Heart left ventricle (tissue), 16 donors: ENCODE data around the gene HELB. TPM values are rescaled to one million over a fixed set of nuclear protein-coding genes. Genes with fewer than 3 reads are reported as not detected.

Source experiments
- ATAC-seq, 4 donors: fragments of 200-7000 bp; cut with Tn5 transposase; one replicate each; pipeline ENCODE4 v1.9.1; 2020 to 2022; ENCODE audit warnings: moderate library complexity in 4 of 4, mild to moderate bottlenecking in 3 of 4, moderate number of reproducible peaks in 1 of 4
- DNase-seq, 5 donors: peaks; one replicate each; pipeline ENCODE4 v3.0.0-alpha.2; 2020
- H3K27ac ChIP-seq, 12 donors: fragments of 200-600 bp; sonication (generic) in 4 of 12; one replicate each; pipeline versions ENCODE4 v1.5.0 to v1.8.0; 2016 to 2022; ENCODE audit warnings: mild to moderate bottlenecking in 2 of 12
- H3K27me3 ChIP-seq, 9 donors: fragments of 200-600 bp; sonication (generic) in 2 of 9; one replicate each; pipeline versions ENCODE4 v1.5.1 to v1.8.0; 2016 to 2022; ENCODE audit warnings: mild to moderate bottlenecking in 3 of 9
- H3K36me3 ChIP-seq, 9 donors: fragments of 200-600 bp; sonication (generic) in 2 of 9; one replicate each; pipeline versions ENCODE4 v1.5.0 to v1.8.0; 2018 to 2022; ENCODE audit warnings: mild to moderate bottlenecking in 2 of 9
- H3K4me1 ChIP-seq, 12 donors: fragments of 200-600 bp; sonication (generic) in 4 of 12; one replicate each; pipeline versions ENCODE4 v1.5.0 to v1.8.0; 2016 to 2022; ENCODE audit warnings: mild to moderate bottlenecking in 3 of 12
- H3K4me3 ChIP-seq, 12 donors: fragments of 200-600 bp; sonication (generic) in 4 of 12; one replicate each; pipeline versions ENCODE4 v1.5.0 to v1.8.0; 2017 to 2022; ENCODE audit warnings: mild to moderate bottlenecking in 9 of 12, moderate library complexity in 4 of 12
- H3K9me3 ChIP-seq, 12 donors: fragments of 200-600 bp; sonication (generic) in 4 of 12; one replicate each; pipeline versions ENCODE4 v1.5.0 to v1.8.0; 2016 to 2022; ENCODE audit warnings: mild to moderate bottlenecking in 1 of 12
- POLR2A ChIP-seq, 2 donors: fragments of 450-650 bp; IDR thresholded peaks; one replicate each; pipeline ENCODE4 v1.6.1; 2017; ENCODE audit warnings: antibody characterized with exemption in 2 of 2, mild to moderate bottlenecking in 2 of 2, moderate library complexity in 2 of 2
- WGBS, 4 donors: extraction: QIAGEN DNeasy Blood & Tissue Kit in 2 of 4; methylation state at CpG; one replicate each; pipeline versions ENCODE4 v1.1.5 to v1.1.7; 2013 to 2018; 5-methylcytosine and 5-hydroxymethylcytosine counted together
- intact Hi-C, 10 donors: fragments of 100-400 bp; cut with DNase I; formaldehyde crosslinking; loops; one replicate each; pipeline versions ENCODE4 v1.11.1 to v1.14.2; 2022
- polyA plus RNA-seq, 2 donors: library from polyadenylated mRNA; stranded (reverse); fragments of 200-250 nt; gene quantifications; one replicate each; pipeline ENCODE4 v1.2.3, GENCODE V29; 2013
- total RNA-seq, 9 donors: library from RNA; depleted of rRNA in 2 of 9; stranded (reverse); fragments of >200 nt in 2 of 9; fragmentation: NEBNext Ultra II Directional in 3 of 9; extraction: Animal tissue kit (Norgen Biotek cat#: 25700) in 3 of 9; gene quantifications; one replicate each; pipeline versions ENCODE4 v1.1.0 to v1.2.4, GENCODE V29; 2016 to 2023
- TF ChIP-seq, protein P1 (sequence below), 12 donors: fragments of 200-600 bp; sonication (generic) in 4 of 12; IDR thresholded peaks; one replicate each; pipeline versions ENCODE4 v1.5.0 to v1.8.0; 2018 to 2022; ENCODE audit warnings: antibody characterized with exemption in 12 of 12, mild to moderate bottlenecking in 5 of 12
- donor health status: ischemic (EF 13 %, LVEDD 7.1; RV severe dilation, severe dysfunction).
- donor health status: healthy with polysubstance abuse.
- donor health status: DM: no; HTN: yes; CAD: no.
- donor health status: DM: no; HTN: no; CAD: no.
- donor health status: ischemic (EF 25% LVEDD 6.9; RV normal size, moderate dysfunction).
- donor health status: ischemic (EF 25% LVEDD 5.7; RV mildly dilated, moderate dysfunction).
- donor health status: healthy.
- donor health status: DM: yes; HTN: yes; CAD: no.
- donor health status: ischemic (EF 35%, LVEDD 5.7; RV mildly dilated, moderate dysfunction).
- donor health status: nonischemic (EF 11% LVEDD 7.7; RV severe dilation, severe dysfunction).
- donor health status: DM: yes; HTN: yes; CAD: no.
- donor health status: PGD.
- donor health status: ischemic (EF 29% LVEDD 5.4; RV normal size, mild dysfunction).
- donor health status: nonischemic (EF 23%, LVEDD 6.1; RV moderate dilation, normal function).

Gene HELB
- total and polyA plus RNA-seq, 11 donors, result 0.32 to 4.3 (median 0.82) TPM

GRCh38 chr12:66270613-66271012 is 31.7 kb upstream of the HELB start:
- Histone ChIP-seq H3K4me1 (peaks cover 0 to 26% (median 0%) of the 10 kb centered on the region in 12 donors), H3K36me3 (no peaks in the 10 kb centered on the region), H3K9me3 (no peaks in the 10 kb centered on the region), H3K27ac (no peak overlapping the region), H3K27me3 (peaks cover 0 to 8% (median 0%) of the 10 kb centered on the region in 9 donors), H3K4me3 (no peak overlapping the region)
- WGBS, 4 donors, result 78 to 88% (median 84%) methylated on average over 1 of the region's 1 CpG
- TF ChIP-seq POLR2A (IDR thresholded peaks at IDR 0.05), result no peak
- TF ChIP-seq, protein P1, sequence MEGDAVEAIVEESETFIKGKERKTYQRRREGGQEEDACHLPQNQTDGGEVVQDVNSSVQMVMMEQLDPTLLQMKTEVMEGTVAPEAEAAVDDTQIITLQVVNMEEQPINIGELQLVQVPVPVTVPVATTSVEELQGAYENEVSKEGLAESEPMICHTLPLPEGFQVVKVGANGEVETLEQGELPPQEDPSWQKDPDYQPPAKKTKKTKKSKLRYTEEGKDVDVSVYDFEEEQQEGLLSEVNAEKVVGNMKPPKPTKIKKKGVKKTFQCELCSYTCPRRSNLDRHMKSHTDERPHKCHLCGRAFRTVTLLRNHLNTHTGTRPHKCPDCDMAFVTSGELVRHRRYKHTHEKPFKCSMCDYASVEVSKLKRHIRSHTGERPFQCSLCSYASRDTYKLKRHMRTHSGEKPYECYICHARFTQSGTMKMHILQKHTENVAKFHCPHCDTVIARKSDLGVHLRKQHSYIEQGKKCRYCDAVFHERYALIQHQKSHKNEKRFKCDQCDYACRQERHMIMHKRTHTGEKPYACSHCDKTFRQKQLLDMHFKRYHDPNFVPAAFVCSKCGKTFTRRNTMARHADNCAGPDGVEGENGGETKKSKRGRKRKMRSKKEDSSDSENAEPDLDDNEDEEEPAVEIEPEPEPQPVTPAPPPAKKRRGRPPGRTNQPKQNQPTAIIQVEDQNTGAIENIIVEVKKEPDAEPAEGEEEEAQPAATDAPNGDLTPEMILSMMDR (IDR thresholded peaks at IDR 0.05), result no peak
- DNase-seq (no peak), ATAC-seq (no peak)
- intact Hi-C loops, result loop anchor here in 7 of 10 donors (5.0 to 10.0 kb wide), 5 partner anchors 137 to 584 kb away; no protein-coding TSS in a partner anchor

DNA sequence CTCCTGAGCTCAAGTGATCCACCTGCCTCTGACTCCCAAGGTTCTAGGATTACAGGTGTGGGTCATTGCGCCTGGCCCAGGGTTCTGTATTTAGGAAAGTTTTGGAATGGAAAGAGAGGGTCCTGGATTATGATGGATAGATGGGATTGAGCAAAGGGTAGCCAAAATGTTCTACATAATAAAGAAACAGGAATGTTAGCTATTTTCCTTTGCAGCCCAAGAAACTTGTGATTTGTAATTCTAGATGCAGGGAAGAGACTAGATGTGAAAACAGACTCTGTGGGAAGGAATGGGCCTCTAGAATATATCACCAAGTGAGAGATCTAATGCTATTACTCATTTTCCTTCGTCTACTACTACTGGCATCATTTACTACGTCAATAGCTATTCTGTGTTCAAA is 29.6 kb upstream of the HELB start:
- intact Hi-C loops, result loop anchor here in 7 of 10 donors (5.0 to 10.0 kb wide), 5 partner anchors 135 to 582 kb away; no protein-coding TSS in a partner anchor
- 60 to 62% (median 60%) methylated on average over 3 of the region's 3 CpGs for WGBS, 4 donors

GRCh38 chr12:66273147-66273546 is 29.1 kb upstream of the HELB start:
- WGBS, 4 donors, result 64 to 92% (median 72%) methylated on average over 1 of the region's 1 CpG
- H3K27me3 ChIP-seq, result peaks cover 0 to 8% (median 0%) of the 10 kb centered on the region in 9 donors
- DNase-seq, result no peak
- H3K4me3 ChIP-seq, result no peak overlapping the region
- TF ChIP-seq, protein P1 (IDR thresholded peaks at IDR 0.05), result no peak
- TF ChIP-seq POLR2A (IDR thresholded peaks at IDR 0.05), result no peak
- H3K4me1 ChIP-seq, result peaks cover 0 to 16% (median 0%) of the 10 kb centered on the region in 12 donors
- intact Hi-C loops, result loop anchor here in 7 of 10 donors (5.0 to 10.0 kb wide), 5 partner anchors 134 to 582 kb away; no protein-coding TSS in a partner anchor
- H3K9me3 ChIP-seq, result no peaks in the 10 kb centered on the region
- ATAC-seq, result no peak
- no peak overlapping the region for H3K27ac ChIP-seq
- H3K36me3 ChIP-seq, result no peaks in the 10 kb centered on the region

More for the DNA sequence above, 29.6 kb upstream of the HELB start:
- Histone ChIP-seq H3K36me3 (no peaks in the 10 kb centered on the region), H3K9me3 (no peaks in the 10 kb centered on the region), H3K27me3 (peaks cover 0 to 8% (median 0%) of the 10 kb centered on the region in 9 donors), H3K27ac (no peak overlapping the region), H3K4me3 (no peak overlapping the region), H3K4me1 (peaks cover 0 to 21% (median 0%) of the 10 kb centered on the region in 12 donors)
- ATAC-seq, result no peak
- no peak for DNase-seq
- TF ChIP-seq, protein P1 (IDR thresholded peaks at IDR 0.05), result no peak
- no peak for TF ChIP-seq POLR2A (IDR thresholded peaks at IDR 0.05)

DNA sequence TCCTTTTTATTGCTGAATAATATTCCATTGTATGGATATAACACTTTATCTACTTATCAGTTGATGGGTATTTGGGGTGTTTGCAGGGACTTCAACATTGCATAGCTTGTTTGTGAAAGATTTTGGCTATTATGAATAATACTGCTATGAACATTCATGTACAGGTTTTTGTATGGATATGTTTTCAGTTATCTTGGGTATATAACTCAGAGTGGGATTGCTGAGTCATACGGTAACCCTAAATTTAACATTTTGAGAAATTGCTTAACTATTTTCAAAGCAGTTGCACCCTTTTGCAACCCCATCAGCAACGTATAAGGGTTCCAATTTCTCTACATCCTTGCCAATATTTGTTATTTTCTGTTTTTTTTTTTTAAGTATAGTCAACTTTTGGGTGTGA is 27.3 kb upstream of the HELB start:
- DNase-seq (no peak), ATAC-seq (no peak)
- Histone ChIP-seq H3K27ac (no peak overlapping the region), H3K36me3 (no peaks in the 10 kb centered on the region), H3K4me3 (no peak overlapping the region), H3K27me3 (peaks cover 0 to 5% (median 0%) of the 10 kb centered on the region in 9 donors), H3K4me1 (peaks cover 0 to 10% (median 0%) of the 10 kb centered on the region in 12 donors), H3K9me3 (no peaks in the 10 kb centered on the region)
- 67 to 71% (median 69%) methylated on average over 2 of the region's 2 CpGs for WGBS, 4 donors
- intact Hi-C loops, result loop anchor here in 6 of 10 donors (5.0 to 10.0 kb wide), 5 partner anchors 132 to 580 kb away; no protein-coding TSS in a partner anchor
- no peak for TF ChIP-seq POLR2A (IDR thresholded peaks at IDR 0.05)
- TF ChIP-seq, protein P1 (IDR thresholded peaks at IDR 0.05), result no peak
